ENCODE measurements around the gene HDAC4. TPM values are rescaled to one million over a fixed set of nuclear protein-coding genes. Genes with fewer than 3 reads are reported as not detected.

HDAC4 gene
- total and polyA plus RNA-seq, 12 donors, result 3.7 to 40.0 (median 25.5) TPM

DNA sequence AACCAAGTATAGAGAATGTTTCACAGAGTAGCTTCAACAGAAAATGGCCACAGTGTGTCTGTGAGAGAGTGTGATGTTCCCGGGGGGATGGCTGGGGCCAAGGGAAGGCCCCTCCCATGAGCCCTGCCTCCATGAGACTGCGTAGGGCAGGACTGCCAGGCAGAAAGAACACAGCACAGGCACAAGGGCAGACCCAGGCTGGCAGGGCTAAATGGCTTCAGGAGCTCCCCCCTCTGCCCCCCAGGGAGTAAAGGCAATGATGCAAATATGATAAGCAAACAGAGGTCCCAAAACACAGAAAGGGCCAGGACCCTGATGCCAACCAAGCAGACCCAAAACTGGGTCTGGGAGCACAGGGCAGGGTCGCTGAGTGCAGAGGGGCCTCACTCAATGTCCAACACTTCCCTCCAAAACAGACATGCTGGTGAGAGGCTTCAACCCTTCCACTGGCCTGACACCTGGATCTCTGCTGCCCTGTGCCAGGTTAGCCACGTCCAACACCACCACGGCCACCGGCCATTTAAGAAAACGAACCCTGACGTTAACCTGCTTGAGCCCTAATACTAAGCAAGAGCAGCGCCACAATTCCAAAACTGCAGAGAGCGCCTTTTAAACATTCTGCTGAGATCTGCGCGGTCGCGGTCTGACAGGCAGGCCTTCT is 90.3 kb downstream of the HDAC4 start:
- no peak overlapping the region for H3K4me3 ChIP-seq
- H3K36me3 ChIP-seq, result no peaks in the 10 kb centered on the region
- H3K4me1 ChIP-seq, result peaks cover 32 to 84% (median 75%) of the 10 kb centered on the region in 9 donors
- intact Hi-C loops (cut with DNase I), result no loop called here
- H3K9me3 ChIP-seq, result peaks cover 0 to 10% (median 0%) of the 10 kb centered on the region in 11 donors
- H3K27ac ChIP-seq, result peak overlapping the region in 8 of 10 donors; percentile 31 to 96 (median 90)
- WGBS, 2 donors, result 91 to 93% methylated on average over 14 of the region's 14 CpGs
- DNase-seq (peak in 1 of 2 donors; percentile 7), ATAC-seq (peak in 2 of 8 donors; percentile 24 to 36)
- no peaks in the 10 kb centered on the region for H3K27me3 ChIP-seq
- TF ChIP-seq, protein P1, sequence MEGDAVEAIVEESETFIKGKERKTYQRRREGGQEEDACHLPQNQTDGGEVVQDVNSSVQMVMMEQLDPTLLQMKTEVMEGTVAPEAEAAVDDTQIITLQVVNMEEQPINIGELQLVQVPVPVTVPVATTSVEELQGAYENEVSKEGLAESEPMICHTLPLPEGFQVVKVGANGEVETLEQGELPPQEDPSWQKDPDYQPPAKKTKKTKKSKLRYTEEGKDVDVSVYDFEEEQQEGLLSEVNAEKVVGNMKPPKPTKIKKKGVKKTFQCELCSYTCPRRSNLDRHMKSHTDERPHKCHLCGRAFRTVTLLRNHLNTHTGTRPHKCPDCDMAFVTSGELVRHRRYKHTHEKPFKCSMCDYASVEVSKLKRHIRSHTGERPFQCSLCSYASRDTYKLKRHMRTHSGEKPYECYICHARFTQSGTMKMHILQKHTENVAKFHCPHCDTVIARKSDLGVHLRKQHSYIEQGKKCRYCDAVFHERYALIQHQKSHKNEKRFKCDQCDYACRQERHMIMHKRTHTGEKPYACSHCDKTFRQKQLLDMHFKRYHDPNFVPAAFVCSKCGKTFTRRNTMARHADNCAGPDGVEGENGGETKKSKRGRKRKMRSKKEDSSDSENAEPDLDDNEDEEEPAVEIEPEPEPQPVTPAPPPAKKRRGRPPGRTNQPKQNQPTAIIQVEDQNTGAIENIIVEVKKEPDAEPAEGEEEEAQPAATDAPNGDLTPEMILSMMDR (IDR thresholded peaks at IDR 0.05), result no peak

DNA sequence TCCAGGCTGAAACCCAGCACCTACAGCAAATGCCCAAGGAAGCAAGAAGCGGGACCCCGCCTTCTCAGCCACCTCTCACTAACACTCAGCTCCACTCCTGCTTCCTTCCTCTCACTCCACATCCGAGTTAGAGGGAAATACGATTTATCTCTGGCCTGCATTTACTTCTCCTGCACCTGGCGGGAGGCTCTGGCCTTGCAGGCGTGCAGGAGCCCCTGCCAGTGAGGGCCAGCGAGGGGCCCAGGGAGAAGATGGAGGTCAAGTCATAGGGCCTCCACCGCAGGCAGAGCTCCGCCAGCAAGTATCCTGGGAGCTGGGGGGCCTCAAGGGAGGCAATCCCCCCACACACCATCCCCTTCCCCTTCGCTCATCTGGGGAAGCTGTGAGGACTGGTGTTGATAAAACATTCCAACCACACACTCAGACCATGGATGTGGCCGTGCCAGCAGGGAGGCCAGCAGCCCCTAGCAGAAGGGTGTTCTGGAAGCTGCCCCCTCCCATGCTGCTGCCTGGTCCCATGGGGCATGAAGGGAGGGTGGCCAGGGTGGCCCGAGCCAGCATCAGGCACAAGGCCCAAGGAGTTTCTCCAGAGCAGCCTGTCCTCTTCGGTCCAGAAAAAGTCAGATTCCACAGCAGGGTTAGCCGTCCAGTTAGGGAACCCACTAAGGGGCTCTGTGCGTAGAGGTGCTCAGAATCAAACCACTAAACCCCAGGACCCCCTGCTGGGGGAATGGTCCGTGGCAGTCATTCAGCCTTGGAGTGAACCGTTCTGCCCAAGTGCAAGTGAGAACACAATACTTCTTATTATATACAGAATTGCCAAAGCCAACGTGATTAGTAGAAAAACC is 91.2 kb downstream of the HDAC4 start:
- ATAC-seq, result peak in 3 of 8 donors; percentile 18 to 49 (median 33)
- Histone ChIP-seq H3K36me3 (no peaks in the 10 kb centered on the region), H3K4me1 (peaks cover 35 to 93% (median 84%) of the 10 kb centered on the region in 9 donors), H3K27ac (peak overlapping the region; percentile 70 to 96 (median 89)), H3K4me3 (peak overlapping the region; percentile 8 to 63 (median 48)), H3K9me3 (peaks cover 0 to 6% (median 0%) of the 10 kb centered on the region in 11 donors), H3K27me3 (no peaks in the 10 kb centered on the region)
- DNase-seq, result no peak
- TF ChIP-seq, protein P1 (IDR thresholded peaks at IDR 0.05), result peak in 1 of 9 donors; percentile 2
- intact Hi-C loops (cut with DNase I), result loop anchor here in 1 of 10 donors (10.0 kb wide), 1 partner anchor 85 kb away; no protein-coding TSS in a partner anchor
- 51 to 55% methylated on average over 18 of the region's 18 CpGs for WGBS, 2 donors

DNA sequence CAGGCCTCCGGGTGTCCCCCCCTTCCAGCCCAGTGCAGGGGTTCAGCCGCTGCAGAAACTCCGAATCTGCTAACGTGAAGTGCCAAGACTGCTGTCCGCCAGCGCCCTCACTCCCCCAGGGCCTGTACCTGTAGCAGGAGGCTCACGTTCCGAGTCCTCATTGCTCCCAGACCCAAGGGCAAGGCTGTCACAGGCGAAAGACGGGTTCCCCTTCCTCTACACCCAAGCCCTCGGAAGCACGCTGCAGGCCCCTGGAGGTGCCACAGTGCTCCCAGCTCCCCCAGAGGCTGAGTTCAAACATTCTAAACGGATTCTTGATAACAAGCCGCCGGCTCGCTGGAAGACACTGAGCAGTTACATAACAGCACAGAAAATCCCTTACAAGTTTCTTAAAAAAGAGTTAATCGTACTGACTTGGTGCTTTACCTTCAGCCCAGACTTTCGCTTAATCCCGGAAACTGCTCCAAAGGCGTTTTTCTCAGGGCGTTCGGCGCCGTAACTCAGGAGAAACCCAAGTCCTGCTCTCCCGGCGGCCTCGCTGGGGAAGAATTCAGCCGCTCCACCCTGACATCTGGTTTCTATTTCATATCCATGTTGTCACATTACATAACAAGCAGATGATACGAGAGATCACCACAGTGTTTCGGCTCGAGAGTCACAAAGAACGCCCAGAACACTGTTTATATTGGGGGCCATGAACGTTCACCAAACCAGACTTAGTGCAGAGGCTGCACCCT is 92.0 kb downstream of the HDAC4 start:
- DNase-seq, result peak in 1 of 2 donors; percentile 48
- Histone ChIP-seq H3K4me3 (peak overlapping the region; percentile 8 to 63 (median 48)), H3K36me3 (no peaks in the 10 kb centered on the region), H3K9me3 (no peaks in the 10 kb centered on the region), H3K27me3 (no peaks in the 10 kb centered on the region), H3K4me1 (peaks cover 35 to 100% (median 92%) of the 10 kb centered on the region in 9 donors), H3K27ac (peak overlapping the region; percentile 70 to 96 (median 89))
- peak in 7 of 8 donors; percentile 11 to 66 (median 54) for ATAC-seq
- TF ChIP-seq, protein P1 (IDR thresholded peaks at IDR 0.05), result peak in 2 of 9 donors; percentile 27 to 37
- 13 to 14% methylated on average over 33 of the region's 33 CpGs for WGBS, 2 donors
- intact Hi-C loops (cut with DNase I), result loop anchor here in 1 of 10 donors (10.0 kb wide), 1 partner anchor 86 kb away; no protein-coding TSS in a partner anchor
